GM12865 (cell line): Measurements from ENCODE around the gene ZNF791.
A peak's percentile ranks its signal among the peaks of the same experiment; 100 is the strongest.

ENCODE experiments used
- DNase-seq: peaks from one replicate; pipeline ENCODE4 v3.0.0; 2010; ENCODE audit warnings: low read depth
- H3K4me3 ChIP-seq: 2 replicates; pipeline ENCODE4 v1.5.1; 2011; ENCODE audit warnings: mild to moderate bottlenecking, low read depth, low read length, control low read depth
- CTCF ChIP-seq: IDR thresholded peaks from 2 replicates; pipeline ENCODE4 v1.5.1; 2011; ENCODE audit warnings: low read length, control low read depth, low read depth, inconsistent platforms; ENCODE audit not compliant: insufficient read depth; ENCODE audit errors: missing control alignments

Gene ZNF791

GRCh38 chr19:12647047-12647446, 36.3 kb downstream of the ZNF791 start:
- TF ChIP-seq CTCF, result no peak
- H3K4me3 ChIP-seq, result no peak overlapping the region
- no peak for DNase-seq

- no peak for TF ChIP-seq CTCF
- DNase-seq, result peak; percentile 24
- no peak overlapping the region for H3K4me3 ChIP-seq
Observed at GRCh38 chr19:12647490-12648071, 36.9 kb downstream of the ZNF791 start.

- no peak for TF ChIP-seq CTCF
- no peak overlapping the region for H3K4me3 ChIP-seq
- DNase-seq, result no peak
Observed at GRCh38 chr19:12648088-12648487, 37.4 kb downstream of the ZNF791 start.

GRCh38 chr19:12649941-12650340, 39.2 kb downstream of the ZNF791 start:
- H3K4me3 ChIP-seq, result no peak overlapping the region
- no peak for DNase-seq

GRCh38 chr19:12652219-12652618, 41.5 kb downstream of the ZNF791 start:
- no peak for DNase-seq
- TF ChIP-seq CTCF, result no peak
- no peak overlapping the region for H3K4me3 ChIP-seq

More at GRCh38 chr19:12649941-12650340, 39.2 kb downstream of the ZNF791 start:
- TF ChIP-seq CTCF, result no peak

GRCh38 chr19:12655546-12655945, 44.8 kb downstream of the ZNF791 start:
- H3K4me3 ChIP-seq, result no peak overlapping the region
- no peak for DNase-seq
- TF ChIP-seq CTCF, result no peak

GRCh38 chr19:12656899-12657571, 46.3 kb downstream of the ZNF791 start:
- TF ChIP-seq CTCF, result no peak
- no peak for DNase-seq
- H3K4me3 ChIP-seq, result no peak overlapping the region
